K562 (cell line): ENCODE measurements around the gene CSMD2. TPM values are rescaled to one million over a fixed set of nuclear protein-coding genes. Genes with fewer than 3 reads are reported as not detected.

Experiments
- ATAC-seq: fragments of 200-7000 bp; cut with Tn5 transposase; 3 replicates; pipeline ENCODE4 v1.9.1; 2020; ENCODE audit warnings: moderate library complexity
- BruUV-seq: library from RNA; stranded (reverse); fragments of 400-500 nt; replicated peaks from 2 replicates; lab custom pipeline; 2021; lab: Mats Ljungman, UMichigan
- CTCF ChIA-PET: fragments of 300-600 bp; formaldehyde crosslinking; extraction: SDS; loops from one replicate; lab custom pipeline; 2021; ENCODE audit warnings: low intra/inter-chr PET ratio; lab: Yijun Ruan, JAX
- POLR2A ChIA-PET: fragments of 300-600, 350-650 bp; sonication (Branson Sonifier 250); formaldehyde crosslinking; extraction: SDS; loops from one replicate; lab custom pipeline; 2021; ENCODE audit warnings: antibody characterized with exemption, inconsistent platforms; lab: Yijun Ruan, JAX
- DNase-seq, 4 experiments: peaks; one replicate each; pipeline versions ENCODE4 v3.0.0 to v3.0.0-alpha.2; 2011 to 2018; ENCODE audit warnings: low spot score in 3 of 4, mixed read lengths in 3 of 4; ENCODE audit errors: extremely low read depth in 1 of 4
- FAIRE-seq: peaks from 2 replicates; lab custom pipeline; 2011; peaks lifted over from hg19 to GRCh38; lab: Jason Lieb, UNC
- H2AFZ ChIP-seq: 2 replicates; pipeline ENCODE4 v1.6.0; 2011; ENCODE audit warnings: low read depth, low read length, control low read depth, inconsistent platforms
- H3K27ac ChIP-seq: fragments of 200-600 bp; 3 replicates; pipeline ENCODE4 v1.8.0; 2011; ENCODE audit warnings: low read depth, mild to moderate bottlenecking, control low read depth, inconsistent platforms, low read length, moderate library complexity, mixed read lengths; ENCODE audit errors: extremely low read depth
- H3K27me3 ChIP-seq, 2 experiments: fragments of 300-600 bp in 1 of 2; 2 replicates in 1 of 2; 3 replicates in 1 of 2; pipeline versions ENCODE4 v1.6.0 to v1.8.0; 2011; ENCODE audit warnings: inconsistent platforms in 2 of 2, low read length in 2 of 2, mild to moderate bottlenecking in 1 of 2, mixed read lengths in 1 of 2, moderate library complexity in 1 of 2; ENCODE audit not compliant: control insufficient read depth in 2 of 2, insufficient read depth in 2 of 2
- H3K36me3 ChIP-seq: fragments of 300-600 bp; 3 replicates; pipeline ENCODE4 v1.8.0; 2011; ENCODE audit warnings: mild to moderate bottlenecking, low read length, inconsistent platforms; ENCODE audit not compliant: control insufficient read depth, insufficient read depth
- H3K4me1 ChIP-seq, 2 experiments: fragments of 200-600 bp in 1 of 2; replicated peaks in 1 of 2; 2 replicates in 1 of 2; 3 replicates in 1 of 2; pipeline versions ENCODE4 v1.5.1 to v1.8.0; 2011; ENCODE audit warnings: inconsistent platforms in 2 of 2, low read length in 2 of 2, mild to moderate bottlenecking in 1 of 2, mixed read lengths in 1 of 2, moderate library complexity in 1 of 2; ENCODE audit not compliant: control insufficient read depth in 2 of 2, insufficient read depth in 2 of 2
- H3K4me2 ChIP-seq: 2 replicates; pipeline ENCODE4 v1.6.1; 2011; ENCODE audit warnings: low read length, control low read depth, inconsistent platforms, mixed read lengths; ENCODE audit not compliant: insufficient read depth
- H3K4me3 ChIP-seq: fragments of 200-600 bp; sonication (generic), shearing (Covaris generic); 2 replicates; pipeline ENCODE4 v1.5.1; 2016; ENCODE audit warnings: control low read depth, inconsistent platforms
- H3K79me2 ChIP-seq: fragments of 200-600 bp; 3 replicates; pipeline ENCODE4 v1.8.0; 2011; ENCODE audit warnings: low read length, inconsistent platforms; ENCODE audit not compliant: control insufficient read depth, insufficient read depth
- H3K9ac ChIP-seq, 2 experiments: 2 replicates each; pipeline versions ENCODE4 v1.6.0 to v1.6.1; 2011; ENCODE audit warnings: low read depth in 2 of 2, low read length in 2 of 2, control low read depth in 1 of 2, inconsistent platforms in 1 of 2, mild to moderate bottlenecking in 1 of 2, mixed read lengths in 1 of 2; ENCODE audit not compliant: insufficient read depth in 1 of 2
- H3K9me1 ChIP-seq: one replicate; pipeline ENCODE4 v1.6.0; 2011; ENCODE audit warnings: inconsistent platforms, mild to moderate bottlenecking, low read length, moderate library complexity; ENCODE audit not compliant: control insufficient read depth, insufficient read depth
- H3K9me3 ChIP-seq: replicated peaks from 2 replicates; pipeline ENCODE4 v1.5.1; 2011; ENCODE audit warnings: low read depth, low read length, inconsistent platforms; ENCODE audit not compliant: control insufficient read depth, insufficient read depth
- H4K20me1 ChIP-seq: replicated peaks from 2 replicates; pipeline ENCODE4 v1.6.1; 2011; ENCODE audit warnings: low read length, inconsistent platforms, mixed read lengths; ENCODE audit not compliant: control insufficient read depth, insufficient read depth
- DMBX1 ChIP-seq: fragments of 250-450 bp; sonication (Bioruptor Pico); IDR thresholded peaks from 2 replicates; pipeline ENCODE4 v1.8.0; 2022; ENCODE audit warnings: inconsistent platforms, mild to moderate bottlenecking, moderate library complexity, borderline replicate concordance
- GMEB1 ChIP-seq: fragments of 250-450 bp; sonication (Bioruptor Pico); IDR thresholded peaks from 2 replicates; pipeline ENCODE4 v1.4.0; 2020; ENCODE audit warnings: mild to moderate bottlenecking
- GTF3C2 ChIP-seq: IDR thresholded peaks from 3 replicates; pipeline ENCODE4 v1.6.1; 2011; ENCODE audit warnings: borderline replicate concordance, mild to moderate bottlenecking, moderate library complexity; ENCODE audit not compliant: insufficient read length; ENCODE audit errors: extremely low read depth
- RFX1 ChIP-seq: fragments of 450-650 bp; IDR thresholded peaks from 2 replicates; pipeline ENCODE4 v1.6.1; 2016; ENCODE audit warnings: mild to moderate bottlenecking, moderate library complexity
- SNRNP70 ChIP-seq: fragments of 200-400 bp; formaldehyde crosslinking; optimal IDR thresholded peaks from 2 replicates; pipeline ENCODE3; 2017; ENCODE audit warnings: low read depth, low read length
- USF1 ChIP-seq: sonication (generic); formaldehyde crosslinking; IDR thresholded peaks from 2 replicates; pipeline ENCODE4 v1.9.0; 2022; ENCODE audit warnings: mild to moderate bottlenecking, missing genetic modification reagents
- ZFP36 ChIP-seq: fragments of 150-350 bp; IDR thresholded peaks from 2 replicates; pipeline ENCODE4 v1.6.1; 2018; ENCODE audit warnings: low read length, low read depth; ENCODE audit not compliant: partially characterized antibody
- WGBS: fragments of 100-300 bp; shearing (Covaris generic); methylation state at CpG from one replicate; pipeline ENCODE4 v1.1.6; 2016; ENCODE audit warnings: low coverage, mixed read lengths; ENCODE audit not compliant: insufficient coverage; ENCODE audit errors: missing lambda C conversion rate; 5-methylcytosine and 5-hydroxymethylcytosine counted together
- in situ Hi-C: fragments of 300-500 bp; cut with MboI; formaldehyde crosslinking; loops from 4 replicates; pipeline ENCODE4 v1.15.0; 2018; ENCODE audit warnings: inconsistent platforms, mixed read lengths
- intact Hi-C: fragments of 100-400 bp; cut with micrococcal nuclease; formaldehyde crosslinking; loops from 2 replicates; pipeline ENCODE4 v1.14.2; 2022
- polyA plus RNA-seq, 8 experiments: library from polyadenylated mRNA; depleted of rRNA in 4 of 8; stranded (reverse) in 5 of 8; unstranded in 3 of 8; fragments of >200 nt; fragmentation: Nextera tagmentation in 2 of 8; fragmentation: Illumina TruSeq in 1 of 8; extraction: Ambion mirVana in 2 of 8; extraction: Trizol in 1 of 8; gene quantifications; 2 replicates each; pipeline versions ENCODE4 v1.2.1 to v1.2.3, GENCODE V29; 2011 to 2014; ENCODE audit warnings: inconsistent platforms in 1 of 8, missing spikeins in 1 of 8
- total RNA-seq, 7 experiments: library from RNA; depleted of rRNA in 6 of 7; stranded (reverse); fragments of >200 nt in 6 of 7; fragmentation: Illumina TruSeq in 2 of 7; extraction: Trizol in 2 of 7; gene quantifications; 2 replicates each; pipeline versions ENCODE4 v1.2.1 to v1.2.3, GENCODE V29; 2011 to 2021; ENCODE audit warnings: low replicate concordance in 1 of 7
- TF ChIP-seq, protein P1 (sequence below): fragments of 250-450 bp; sonication (Bioruptor Pico); IDR thresholded peaks from 2 replicates; pipeline ENCODE4 v1.9.0; 2021; ENCODE audit warnings: mild to moderate bottlenecking
- TF ChIP-seq, protein P2 (sequence below): sonication (generic); formaldehyde crosslinking; IDR thresholded peaks from 2 replicates; pipeline ENCODE4 v1.8.0; 2022; ENCODE audit warnings: missing genetic modification reagents, mild to moderate bottlenecking, moderate library complexity, borderline replicate concordance

The CSMD2 gene
- total and polyA plus RNA-seq, 9 of the 15 experiments (the other 6 are each of a cell fraction or from before 2014, with no cell fraction given), result not detected

- no peak overlapping the region for H2AFZ ChIP-seq
- H3K9me1 ChIP-seq, result no peaks in the 10 kb centered on the region
- no peaks in the 10 kb centered on the region for H3K36me3 ChIP-seq
- intact Hi-C loops, result no loop called here
- DNase-seq, result no peak
- no peaks in the 10 kb centered on the region for H3K9me3 ChIP-seq
- no peak for ATAC-seq
- H3K79me2 ChIP-seq, result no peaks in the 10 kb centered on the region
- no peaks in the 10 kb centered on the region for H3K27me3 ChIP-seq
- no TSS peak for BruUV-seq
- H3K4me2 ChIP-seq, result no peak overlapping the region
- in situ Hi-C loops, result no loop called here
- FAIRE-seq, result no peak
- no peaks in the 10 kb centered on the region for H4K20me1 ChIP-seq
- H3K4me1 ChIP-seq, result no peaks in the 10 kb centered on the region
- POLR2A ChIA-PET, result no interaction called here
- H3K9ac ChIP-seq, result no peak overlapping the region
- no peak overlapping the region for H3K27ac ChIP-seq
- TF ChIP-seq, protein P1, sequence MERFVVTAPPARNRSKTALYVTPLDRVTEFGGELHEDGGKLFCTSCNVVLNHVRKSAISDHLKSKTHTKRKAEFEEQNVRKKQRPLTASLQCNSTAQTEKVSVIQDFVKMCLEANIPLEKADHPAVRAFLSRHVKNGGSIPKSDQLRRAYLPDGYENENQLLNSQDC (CRISPR knock-in tag), result no peak
- TF ChIP-seq, protein P2, sequence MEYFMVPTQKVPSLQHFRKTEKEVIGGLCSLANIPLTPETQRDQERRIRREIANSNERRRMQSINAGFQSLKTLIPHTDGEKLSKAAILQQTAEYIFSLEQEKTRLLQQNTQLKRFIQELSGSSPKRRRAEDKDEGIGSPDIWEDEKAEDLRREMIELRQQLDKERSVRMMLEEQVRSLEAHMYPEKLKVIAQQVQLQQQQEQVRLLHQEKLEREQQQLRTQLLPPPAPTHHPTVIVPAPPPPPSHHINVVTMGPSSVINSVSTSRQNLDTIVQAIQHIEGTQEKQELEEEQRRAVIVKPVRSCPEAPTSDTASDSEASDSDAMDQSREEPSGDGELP (CRISPR knock-in tag), result no peak
- WGBS, result 0% methylated on average over 4 of the region's 4 CpGs
- no peak overlapping the region for H3K4me3 ChIP-seq
- CTCF ChIA-PET, result no interaction called here
These were observed 445.7 kb downstream of the CSMD2 start for GRCh38 chr1:33719326-33719725.

DNA sequence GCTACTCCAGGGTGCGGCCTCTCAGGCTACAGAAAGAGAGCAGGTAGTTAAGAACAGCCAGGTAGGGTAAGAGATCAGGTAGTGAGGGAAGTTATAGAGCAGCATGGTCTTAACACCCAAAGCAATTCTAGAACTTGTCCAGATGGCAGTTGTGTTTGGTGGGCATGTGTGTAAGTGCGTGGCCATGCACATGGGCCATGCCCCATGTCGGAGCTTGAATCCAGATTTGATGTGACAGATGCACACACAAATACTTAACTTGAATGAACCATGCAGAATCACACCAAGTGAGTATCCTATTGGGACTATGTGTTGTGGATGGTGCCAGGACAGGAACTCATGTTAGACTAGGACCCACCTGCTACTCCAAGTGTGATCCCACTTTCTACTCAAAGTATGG is 446.8 kb downstream of the CSMD2 start:
- Histone ChIP-seq H3K4me3 (no peak overlapping the region), H3K4me2 (no peak overlapping the region), H3K9ac (no peak overlapping the region), H2AFZ (no peak overlapping the region), H3K36me3 (no peaks in the 10 kb centered on the region), H3K27me3 (0 out of 5 replicates have a peak, but pooled peaks cover 0 to 5% of the 10 kb centered on the region in 2 experiments), H4K20me1 (no peaks in the 10 kb centered on the region), H3K27ac (no peak overlapping the region), H3K9me1 (no peaks in the 10 kb centered on the region), H3K79me2 (no peaks in the 10 kb centered on the region), H3K9me3 (no peaks in the 10 kb centered on the region), H3K4me1 (no peaks in the 10 kb centered on the region)
- in situ Hi-C loops (no loop called here), intact Hi-C loops (no loop called here)
- no peak for FAIRE-seq
- CTCF ChIA-PET, result no interaction called here
- DNase-seq, result no peak
- 0% methylated on average over 3 of the region's 3 CpGs for WGBS
- ATAC-seq, result no peak
- no TSS peak for BruUV-seq
- POLR2A ChIA-PET, result no interaction called here
- TF ChIP-seq GTF3C2 (no peak), SNRNP70 (no peak), USF1 (CRISPR knock-in tag) (no peak), DMBX1 (CRISPR knock-in tag) (no peak), GMEB1 (CRISPR knock-in tag) (no peak), ZFP36 (no peak), RFX1 (no peak)
